Measurements from ENCODE around the gene AP1S2. TPM values are rescaled to one million over a fixed set of nuclear protein-coding genes. Genes with fewer than 3 reads are reported as not detected.

Gene AP1S2
- total and polyA plus RNA-seq, 9 of the 15 experiments (the other 6 are each of a cell fraction or from before 2014, with no cell fraction given) = 11.1 to 64.2 (median 25.8) TPM

DNA sequence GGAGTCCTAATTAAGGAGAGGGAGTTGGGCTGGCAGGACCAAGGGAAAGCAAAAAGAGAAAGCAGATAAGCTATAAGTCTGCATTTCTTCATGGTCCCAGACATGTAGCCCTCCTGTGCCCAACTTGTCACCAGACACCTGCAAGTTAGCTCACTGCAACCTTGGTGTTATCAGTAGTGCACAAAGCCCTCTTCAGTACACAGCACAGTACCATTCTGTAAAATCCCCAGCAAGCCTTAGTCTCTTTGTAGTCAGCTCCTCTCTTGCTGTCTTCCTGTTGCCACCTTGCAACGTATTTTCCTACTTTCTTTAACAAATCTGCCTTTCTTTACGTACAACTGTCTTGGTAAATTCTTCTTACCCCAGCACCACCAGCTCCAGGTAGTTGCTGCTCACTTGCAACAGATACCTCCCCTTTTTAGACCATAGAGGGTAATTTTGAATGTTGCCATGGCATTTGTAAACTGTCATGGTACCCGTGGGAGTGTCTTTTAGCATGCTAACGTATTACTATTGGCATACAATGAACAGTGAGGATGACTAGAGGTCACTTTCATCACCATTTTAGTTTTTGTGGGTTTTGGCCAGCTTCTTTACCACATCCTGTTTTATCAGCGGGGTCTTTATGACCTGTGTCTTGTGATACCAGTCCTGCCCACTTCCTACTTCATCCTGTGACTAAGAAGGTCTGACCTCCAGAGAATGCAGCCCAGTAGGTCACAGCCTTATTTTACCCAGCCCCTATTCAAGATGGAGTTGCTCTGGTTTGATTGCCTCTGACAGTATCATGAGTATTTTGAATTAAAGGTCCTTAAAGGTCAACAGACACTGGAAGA lies 28.3 kb upstream of the AP1S2 start (continued):
- TF ChIP-seq NFE2L1 (tag; IDR thresholded peaks at IDR 0.05; ENCODE audit: borderline replicate concordance, low read depth) = no peak
- no peak for TF ChIP-seq XRCC4 (IDR thresholded peaks at IDR 0.05; ENCODE audit: extremely low read depth, insufficient read depth, insufficient read length)
- peak; percentile 72 for TF ChIP-seq GABPA (tag; conservative IDR thresholded peaks at IDR 0.05; ENCODE audit: low read depth)
- TF ChIP-seq EHMT2 (IDR thresholded peaks at IDR 0.05) = no peak
- TF ChIP-seq ZNF146 (CRISPR knock-in tag; IDR thresholded peaks at IDR 0.05; ENCODE audit: unreplicated experiment) = no peak
- TF ChIP-seq DIDO1 (tag; IDR thresholded peaks at IDR 0.05; ENCODE audit: low read depth) = peak; percentile 77; the same call in 1 of the 2 replicates
- TF ChIP-seq, protein P1, sequence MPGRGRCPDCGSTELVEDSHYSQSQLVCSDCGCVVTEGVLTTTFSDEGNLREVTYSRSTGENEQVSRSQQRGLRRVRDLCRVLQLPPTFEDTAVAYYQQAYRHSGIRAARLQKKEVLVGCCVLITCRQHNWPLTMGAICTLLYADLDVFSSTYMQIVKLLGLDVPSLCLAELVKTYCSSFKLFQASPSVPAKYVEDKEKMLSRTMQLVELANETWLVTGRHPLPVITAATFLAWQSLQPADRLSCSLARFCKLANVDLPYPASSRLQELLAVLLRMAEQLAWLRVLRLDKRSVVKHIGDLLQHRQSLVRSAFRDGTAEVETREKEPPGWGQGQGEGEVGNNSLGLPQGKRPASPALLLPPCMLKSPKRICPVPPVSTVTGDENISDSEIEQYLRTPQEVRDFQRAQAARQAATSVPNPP (IDR thresholded peaks at IDR 0.05; ENCODE audit: borderline replicate concordance, insufficient read depth, insufficient read length) = no peak
- TF ChIP-seq RFX1 (IDR thresholded peaks at IDR 0.05) = peak; percentile 65
- TF ChIP-seq ARHGAP35 (IDR thresholded peaks at IDR 0.05; ENCODE audit: partially characterized antibody) = no peak
- peak; percentile 97 for TF ChIP-seq OTX1 (CRISPR knock-in tag; IDR thresholded peaks at IDR 0.05)
- TF ChIP-seq FOSL1 (tag; conservative IDR thresholded peaks at IDR 0.05) = peak; percentile 76
- no peak for TF ChIP-seq SIN3A (IDR thresholded peaks at IDR 0.05; ENCODE audit: borderline replicate concordance in 2 of 2, control insufficient read depth in 1 of 2, low read depth in 2 of 2, low read length in 2 of 2)
- TF ChIP-seq TGIF2 (CRISPR knock-in tag; IDR thresholded peaks at IDR 0.05) = no peak
- peak; percentile 74; the same call in 1 of the 2 replicates for TF ChIP-seq IRF9 (tag; IDR thresholded peaks at IDR 0.05)
- TF ChIP-seq FOXO4 (CRISPR knock-in tag; IDR thresholded peaks at IDR 0.05) = peak; percentile 50; the same call in 1 of the 2 replicates
- peak; percentile 60 for TF ChIP-seq TFE3 (CRISPR knock-in tag; IDR thresholded peaks at IDR 0.05)
- no peak for TF ChIP-seq NCOA4 (IDR thresholded peaks at IDR 0.05; ENCODE audit: partially characterized antibody)
- TF ChIP-seq ATF4 (CRISPR knock-in tag; IDR thresholded peaks at IDR 0.05) = peak; percentile 90
- TF ChIP-seq HDAC2 (IDR thresholded peaks at IDR 0.05) = no peak
- peak; percentile 67 for TF ChIP-seq TAF7 (tag; IDR thresholded peaks at IDR 0.05)
- TF ChIP-seq, protein P2, sequence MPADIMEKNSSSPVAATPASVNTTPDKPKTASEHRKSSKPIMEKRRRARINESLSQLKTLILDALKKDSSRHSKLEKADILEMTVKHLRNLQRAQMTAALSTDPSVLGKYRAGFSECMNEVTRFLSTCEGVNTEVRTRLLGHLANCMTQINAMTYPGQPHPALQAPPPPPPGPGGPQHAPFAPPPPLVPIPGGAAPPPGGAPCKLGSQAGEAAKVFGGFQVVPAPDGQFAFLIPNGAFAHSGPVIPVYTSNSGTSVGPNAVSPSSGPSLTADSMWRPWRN (IDR thresholded peaks at IDR 0.05; ENCODE audit: low read depth) = no peak
